ENCODE measurements around the gene TNNT2. TPM values are rescaled to one million over a fixed set of nuclear protein-coding genes. Genes with fewer than 3 reads are reported as not detected.

Gene TNNT2
- total RNA-seq, 4 donors from 2014 or later, result 6.6 to 128 (median 45.7) TPM

- H3K4me3 ChIP-seq, result no peak overlapping the region
- no peak overlapping the region for H3K27ac ChIP-seq
- no peaks in the 10 kb centered on the region for H3K9me3 ChIP-seq
- H3K36me3 ChIP-seq, result no peaks in the 10 kb centered on the region
- H3K27me3 ChIP-seq, result peaks cover 0 to 17% of the 10 kb centered on the region in 2 donors
- 44 to 46% methylated on average over 4 of the region's 4 CpGs for WGBS, 2 donors
- TF ChIP-seq POLR2A (IDR thresholded peaks at IDR 0.05), result no peak
- TF ChIP-seq, protein P1, sequence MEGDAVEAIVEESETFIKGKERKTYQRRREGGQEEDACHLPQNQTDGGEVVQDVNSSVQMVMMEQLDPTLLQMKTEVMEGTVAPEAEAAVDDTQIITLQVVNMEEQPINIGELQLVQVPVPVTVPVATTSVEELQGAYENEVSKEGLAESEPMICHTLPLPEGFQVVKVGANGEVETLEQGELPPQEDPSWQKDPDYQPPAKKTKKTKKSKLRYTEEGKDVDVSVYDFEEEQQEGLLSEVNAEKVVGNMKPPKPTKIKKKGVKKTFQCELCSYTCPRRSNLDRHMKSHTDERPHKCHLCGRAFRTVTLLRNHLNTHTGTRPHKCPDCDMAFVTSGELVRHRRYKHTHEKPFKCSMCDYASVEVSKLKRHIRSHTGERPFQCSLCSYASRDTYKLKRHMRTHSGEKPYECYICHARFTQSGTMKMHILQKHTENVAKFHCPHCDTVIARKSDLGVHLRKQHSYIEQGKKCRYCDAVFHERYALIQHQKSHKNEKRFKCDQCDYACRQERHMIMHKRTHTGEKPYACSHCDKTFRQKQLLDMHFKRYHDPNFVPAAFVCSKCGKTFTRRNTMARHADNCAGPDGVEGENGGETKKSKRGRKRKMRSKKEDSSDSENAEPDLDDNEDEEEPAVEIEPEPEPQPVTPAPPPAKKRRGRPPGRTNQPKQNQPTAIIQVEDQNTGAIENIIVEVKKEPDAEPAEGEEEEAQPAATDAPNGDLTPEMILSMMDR (IDR thresholded peaks at IDR 0.05), result no peak
- TF ChIP-seq EP300 (IDR thresholded peaks at IDR 0.05), result no peak
- H3K4me1 ChIP-seq, result peaks cover 0 to 4% (median 0%) of the 10 kb centered on the region in 4 donors
- DNase-seq (ENCODE audit: low spot score in 2 of 2), result no peak
Measured at GRCh38 chr1:201375169-201375568, 2.3 kb downstream of the TNNT2 start.

- no peaks in the 10 kb centered on the region for H3K9me3 ChIP-seq
- TF ChIP-seq, protein P1 (IDR thresholded peaks at IDR 0.05), result no peak
- TF ChIP-seq POLR2A (IDR thresholded peaks at IDR 0.05) (no peak), EP300 (IDR thresholded peaks at IDR 0.05) (no peak)
- peaks cover 0 to 4% (median 0%) of the 10 kb centered on the region in 4 donors for H3K4me1 ChIP-seq
- WGBS, 2 donors, result 40% methylated on average over 7 of the region's 7 CpGs
- DNase-seq (ENCODE audit: low spot score in 2 of 2), result no peak
- H3K27me3 ChIP-seq, result peaks cover 0 to 17% of the 10 kb centered on the region in 2 donors
- no peak overlapping the region for H3K4me3 ChIP-seq
- H3K36me3 ChIP-seq, result no peaks in the 10 kb centered on the region
- H3K27ac ChIP-seq, result no peak overlapping the region
Measured at GRCh38 chr1:201374364-201374763, 3.1 kb downstream of the TNNT2 start.

DNA sequence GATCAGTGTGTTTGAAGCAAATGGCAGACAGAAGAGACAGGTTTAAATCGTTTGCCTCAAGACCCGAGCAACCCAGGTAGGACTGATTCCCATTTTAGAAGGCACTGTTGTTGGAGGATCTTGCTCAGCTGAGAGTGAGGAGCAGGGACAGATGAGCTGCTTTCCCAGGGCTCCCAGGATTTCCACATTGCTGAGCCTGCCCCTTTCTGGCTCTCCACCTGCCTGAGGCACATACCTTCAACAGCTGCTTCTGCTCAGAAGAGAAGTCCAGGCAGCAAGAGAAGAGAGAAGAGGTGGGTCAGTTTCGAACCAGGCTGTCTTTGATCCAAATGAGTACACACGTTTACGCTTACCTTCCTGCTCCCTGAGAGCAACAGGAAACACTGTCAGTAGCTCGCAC is 5.7 kb downstream of the TNNT2 start:
- H3K36me3 ChIP-seq, result no peaks in the 10 kb centered on the region
- H3K4me3 ChIP-seq, result no peak overlapping the region
- H3K9me3 ChIP-seq, result no peaks in the 10 kb centered on the region
- peaks cover 0 to 9% of the 10 kb centered on the region in 2 donors for H3K27me3 ChIP-seq
- TF ChIP-seq, protein P1 (IDR thresholded peaks at IDR 0.05), result no peak
- TF ChIP-seq EP300 (IDR thresholded peaks at IDR 0.05), result no peak
- no peak for TF ChIP-seq POLR2A (IDR thresholded peaks at IDR 0.05)
- WGBS, 2 donors, result 71 to 75% methylated on average over 6 of the region's 6 CpGs
- no peak overlapping the region for H3K27ac ChIP-seq
- DNase-seq (ENCODE audit: low spot score in 2 of 2), result no peak
- peaks cover 0 to 4% (median 0%) of the 10 kb centered on the region in 4 donors for H3K4me1 ChIP-seq

DNA sequence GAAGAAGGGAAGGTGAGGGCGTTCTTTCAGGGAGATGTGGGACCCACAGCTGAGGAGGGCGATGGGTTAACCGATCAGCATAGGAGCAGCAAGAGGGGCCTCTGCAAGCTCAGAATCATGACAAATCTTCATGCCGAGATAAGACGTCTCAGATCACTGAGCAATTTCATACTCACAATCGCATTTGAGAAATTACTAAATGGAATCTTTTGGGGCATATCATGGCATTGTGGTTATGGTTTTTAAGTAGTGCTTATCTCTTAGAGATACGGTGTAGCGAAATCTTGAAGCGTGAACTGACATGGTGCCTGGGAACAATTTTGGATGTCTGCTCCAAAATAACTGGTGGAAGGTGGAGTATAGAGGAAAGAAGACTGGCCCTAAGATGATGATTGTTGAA is 6.2 kb downstream of the TNNT2 start:
- no peak for TF ChIP-seq POLR2A (IDR thresholded peaks at IDR 0.05)
- no peak for TF ChIP-seq EP300 (IDR thresholded peaks at IDR 0.05)
- TF ChIP-seq, protein P1 (IDR thresholded peaks at IDR 0.05), result no peak
- Histone ChIP-seq H3K9me3 (no peaks in the 10 kb centered on the region), H3K4me1 (peaks cover 0 to 4% (median 0%) of the 10 kb centered on the region in 4 donors), H3K27ac (no peak overlapping the region), H3K27me3 (peaks cover 0 to 5% of the 10 kb centered on the region in 2 donors), H3K36me3 (no peaks in the 10 kb centered on the region), H3K4me3 (no peak overlapping the region)
- no peak for DNase-seq (ENCODE audit: low spot score in 2 of 2)
- WGBS, 2 donors, result 82% methylated on average over 9 of the region's 9 CpGs

GRCh38 chr1:201370500-201370899 is 7.0 kb downstream of the TNNT2 start:
- Histone ChIP-seq H3K9me3 (no peaks in the 10 kb centered on the region), H3K27ac (no peak overlapping the region), H3K27me3 (peaks cover 0 to under 1% of the 10 kb centered on the region in 2 donors), H3K4me3 (no peak overlapping the region), H3K36me3 (no peaks in the 10 kb centered on the region), H3K4me1 (peaks cover 0 to 4% (median 0%) of the 10 kb centered on the region in 4 donors)
- TF ChIP-seq POLR2A (IDR thresholded peaks at IDR 0.05), result no peak
- TF ChIP-seq, protein P1 (IDR thresholded peaks at IDR 0.05), result no peak
- no peak for TF ChIP-seq EP300 (IDR thresholded peaks at IDR 0.05)
- 40 to 45% methylated on average over 3 of the region's 3 CpGs for WGBS, 2 donors
- no peak for DNase-seq (ENCODE audit: low spot score in 2 of 2)

All from tibial nerve (tissue), 4 donors.